HepG2 (cell line): Measurements from ENCODE around the gene SMIM10L2A. TPM values are rescaled to one million over a fixed set of nuclear protein-coding genes. Genes with fewer than 3 reads are reported as not detected.

Experiments used
- ATAC-seq: fragments of 200-7000 bp; cut with Tn5 transposase; 3 replicates; pipeline ENCODE4 v1.9.1; 2020; ENCODE audit warnings: mild to moderate bottlenecking, moderate library complexity
- BruUV-seq: library from RNA; stranded (reverse); fragments of 400-500 nt; replicated peaks from 2 replicates; lab custom pipeline; 2021; lab: Mats Ljungman, UMichigan
- CTCF ChIA-PET: fragments of 300-600 bp; formaldehyde crosslinking; extraction: SDS; loops from one replicate; lab custom pipeline; 2021; ENCODE audit warnings: low total read pairs, inconsistent platforms, low intra/inter-chr PET ratio; lab: Yijun Ruan, JAX
- POLR2A ChIA-PET: fragments of 350-600 bp; sonication (Branson Sonifier 250); formaldehyde crosslinking; loops from one replicate; lab custom pipeline; 2020; ENCODE audit warnings: antibody characterized with exemption, inconsistent platforms; lab: Yijun Ruan, JAX
- DNase-seq: peaks from one replicate; pipeline ENCODE4 v3.0.0-alpha.2; 2015; ENCODE audit warnings: low spot score
- FAIRE-seq: peaks from 3 replicates; lab custom pipeline; 2011; peaks lifted over from hg19 to GRCh38; lab: Jason Lieb, UNC
- H2AFZ ChIP-seq: one replicate; pipeline ENCODE4 v1.6.1; 2011; ENCODE audit warnings: low read length, inconsistent platforms
- H3K27ac ChIP-seq: fragments of 300-600 bp; 3 replicates; pipeline ENCODE4 v1.8.0; 2011; ENCODE audit warnings: mixed run types, mild to moderate bottlenecking, mixed read lengths, low read length, inconsistent platforms; ENCODE audit not compliant: insufficient read depth; ENCODE audit errors: extremely low read length
- H3K27me3 ChIP-seq, 2 experiments: fragments of 200-600 bp in 1 of 2; 2 replicates in 1 of 2; 3 replicates in 1 of 2; pipeline versions ENCODE4 v1.6.0 to v1.8.0; 2011; ENCODE audit warnings: low read length in 2 of 2, mild to moderate bottlenecking in 2 of 2, moderate library complexity in 2 of 2, inconsistent platforms in 1 of 2; ENCODE audit not compliant: insufficient read depth in 2 of 2, control insufficient read depth in 1 of 2
- H3K36me3 ChIP-seq, 2 experiments: fragments of 200-600 bp in 1 of 2; replicated peaks in 1 of 2; 2 replicates in 1 of 2; 3 replicates in 1 of 2; pipeline versions ENCODE4 v1.5.1 to v1.8.0; 2011; ENCODE audit warnings: low read length in 2 of 2, inconsistent platforms in 1 of 2; ENCODE audit not compliant: insufficient read depth in 2 of 2, control insufficient read depth in 1 of 2
- H3K4me1 ChIP-seq: 2 replicates; pipeline ENCODE4 v1.5.1; 2012; ENCODE audit warnings: low read length, inconsistent platforms; ENCODE audit not compliant: insufficient read depth
- H3K4me2 ChIP-seq: 2 replicates; pipeline ENCODE4 v1.6.0; 2011; ENCODE audit warnings: low read depth, low read length, inconsistent platforms
- H3K4me3 ChIP-seq, 3 experiments: fragments of 200-600 bp in 1 of 3; sonication (generic), shearing (Covaris generic) in 1 of 3; replicated peaks in 1 of 3; 2 replicates each; pipeline ENCODE4 v1.5.1; 2011 to 2016; ENCODE audit warnings: low read length in 3 of 3, inconsistent platforms in 2 of 3, low read depth in 2 of 3, mild to moderate bottlenecking in 2 of 3, control low read depth in 1 of 3, mixed read lengths in 1 of 3; ENCODE audit not compliant: insufficient read depth in 1 of 3
- H3K79me2 ChIP-seq: one replicate; pipeline ENCODE4 v1.6.1; 2011; ENCODE audit warnings: low read length, inconsistent platforms; ENCODE audit not compliant: insufficient read depth
- H3K9ac ChIP-seq: 2 replicates; pipeline ENCODE4 v1.6.0; 2011; ENCODE audit warnings: mild to moderate bottlenecking, low read depth, low read length, inconsistent platforms; ENCODE audit not compliant: insufficient read depth
- H3K9me3 ChIP-seq: 2 replicates; pipeline ENCODE4 v1.5.1; 2012; ENCODE audit warnings: mild to moderate bottlenecking, low read length
- H4K20me1 ChIP-seq: 2 replicates; pipeline ENCODE4 v1.6.0; 2011; ENCODE audit warnings: inconsistent platforms, mild to moderate bottlenecking, low read length, moderate library complexity; ENCODE audit not compliant: insufficient read depth
- KIAA2018 ChIP-seq: sonication (generic); formaldehyde crosslinking; IDR thresholded peaks from 2 replicates; pipeline ENCODE4 v1.5.0; 2020; ENCODE audit warnings: mild to moderate bottlenecking, missing genetic modification reagents, borderline replicate concordance
- MEF2D ChIP-seq: sonication (generic); formaldehyde crosslinking; IDR thresholded peaks from 2 replicates; pipeline ENCODE4 v1.5.1; 2020; ENCODE audit warnings: mild to moderate bottlenecking, missing genetic modification reagents
- ZNF232 ChIP-seq: sonication (generic); formaldehyde crosslinking; IDR thresholded peaks from 2 replicates; pipeline ENCODE4 v1.4.0; 2020; ENCODE audit warnings: missing genetic modification reagents, borderline replicate concordance
- WGBS: methylation state at CpG from one replicate; pipeline ENCODE4 v1.1.6; 2017; ENCODE audit warnings: low lambda C conversion rate; 5-methylcytosine and 5-hydroxymethylcytosine counted together
- in situ Hi-C: cut with HindIII; loops from 2 replicates; pipeline ENCODE4 v1.10.0; 2017; ENCODE audit warnings: low pct_unique_long_range_greater_than_20kb; ENCODE audit not compliant: extremely low pct_ligation_motif_present
- intact Hi-C: fragments of 100-400 bp; cut with micrococcal nuclease; formaldehyde crosslinking; loops from one replicate; pipeline ENCODE4 v1.10.0; 2022; ENCODE audit not compliant: unreplicated experiment
- polyA plus RNA-seq, 8 experiments: library from polyadenylated mRNA; depleted of rRNA in 3 of 8; stranded (reverse) in 7 of 8; unstranded in 1 of 8; fragments of >200 nt; fragmentation: Illumina TruSeq in 4 of 8; extraction: Trizol in 4 of 8; gene quantifications; 2 replicates each; pipeline versions ENCODE4 v1.2.1 to v1.2.3, GENCODE V29; 2011 to 2016; ENCODE audit warnings: low read depth in 4 of 8, missing spikeins in 1 of 8, mixed read lengths in 1 of 8; ENCODE audit not compliant: insufficient read depth in 1 of 8
- total RNA-seq, 5 experiments: library from RNA; depleted of rRNA; stranded (reverse); fragments of >200 nt; fragmentation: Illumina TruSeq; extraction: Trizol; gene quantifications; 2 replicates each; pipeline ENCODE4 v1.2.3, GENCODE V29; 2016; ENCODE audit warnings: low read depth in 1 of 5

SMIM10L2A gene
- total and polyA plus RNA-seq, 2 of the 13 experiments (the other 11 are each of a cell fraction or from before 2014, with no cell fraction given) = not detected

GRCh38 chrX:135435933-135436332 is 14.2 kb downstream of the SMIM10L2A start:
- Histone ChIP-seq H3K27ac (no peak overlapping the region), H3K9ac (no peak overlapping the region), H2AFZ (no peak overlapping the region), H3K4me3 (no peak overlapping the region), H3K36me3 (no peaks in the 10 kb centered on the region), H3K27me3 (no peaks in the 10 kb centered on the region), H3K79me2 (no peaks in the 10 kb centered on the region), H4K20me1 (no peaks in the 10 kb centered on the region), H3K4me1 (no peaks in the 10 kb centered on the region), H3K9me3 (no peaks in the 10 kb centered on the region), H3K4me2 (no peak overlapping the region)
- intact Hi-C loops = no loop called here
- BruUV-seq = no TSS peak
- POLR2A ChIA-PET = no interaction called here
- 61% methylated on average over 10 of the region's 23 CpGs for WGBS
- FAIRE-seq = no peak
- no peak for ATAC-seq
- CTCF ChIA-PET = no interaction called here
- no peak for DNase-seq
- no peak for TF ChIP-seq KIAA2018 (CRISPR knock-in tag)
- TF ChIP-seq MEF2D (CRISPR knock-in tag) = no peak
- TF ChIP-seq ZNF232 = no peak
- in situ Hi-C loops = no loop called here
